GM21381 (cell line): Measurements from ENCODE around the gene PDIA2.
"Not testable (repeated sequence)": the region's sequence is repeated elsewhere in the genome, so short reads cannot be mapped to it uniquely, and the experiment has no call there.

Experiments
- ATAC-seq: cut with Tn5 transposase; IDR thresholded peaks from one replicate; pipeline ENCODE4 v1.9.1; 2021; ENCODE audit warnings: mild to moderate bottlenecking, moderate library complexity; ENCODE audit not compliant: unreplicated experiment

Gene PDIA2

DNA sequence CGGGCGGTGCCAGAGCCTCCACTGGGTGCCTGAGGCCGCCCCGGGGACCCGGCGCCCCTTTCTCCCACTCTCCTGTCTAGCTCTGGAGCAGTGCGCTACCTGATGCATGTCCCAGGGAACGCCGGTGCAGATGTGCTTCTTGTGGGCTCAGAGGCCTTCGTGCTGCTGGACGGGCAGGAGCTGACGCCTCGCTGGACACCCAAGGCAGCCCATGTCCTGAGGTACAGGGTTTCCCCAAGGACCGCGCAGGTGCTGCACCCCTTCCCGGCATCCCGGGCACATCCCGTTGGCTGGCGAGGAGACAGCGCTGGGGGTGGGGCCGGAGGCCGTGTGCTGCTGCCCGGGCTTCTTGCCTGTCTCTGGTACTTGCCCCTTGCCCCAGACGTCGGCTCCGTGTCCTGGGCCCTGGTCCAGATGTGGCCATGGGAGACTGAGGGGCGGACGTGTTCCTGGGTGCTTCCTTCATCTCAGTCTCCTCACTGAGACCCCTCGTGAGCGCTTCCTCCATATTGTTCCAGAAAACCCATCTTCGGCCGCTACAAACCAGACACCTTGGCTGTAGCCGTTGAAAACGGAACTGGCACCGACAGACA, 19.7 kb upstream of the PDIA2 start:
- no peak for ATAC-seq

DNA sequence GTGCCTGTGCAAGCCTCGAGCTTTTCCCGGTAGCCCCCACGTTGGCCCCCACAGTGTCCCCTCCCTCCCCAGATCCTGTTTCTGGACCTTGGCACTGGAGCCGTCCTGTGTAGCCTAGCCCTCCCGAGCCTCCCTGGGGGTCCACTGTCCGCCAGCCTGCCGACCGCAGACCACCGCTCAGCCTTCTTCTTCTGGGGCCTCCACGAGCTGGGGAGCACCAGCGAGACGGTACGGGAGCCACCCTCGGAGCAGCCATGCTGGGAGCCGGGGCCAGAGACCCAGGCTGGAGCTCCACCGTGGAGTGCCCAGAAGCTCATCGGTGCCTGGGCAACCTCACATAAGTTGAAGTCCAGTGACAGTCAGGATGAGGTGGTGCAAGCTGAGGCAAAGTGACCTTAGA, 19.0 kb upstream of the PDIA2 start:
- ATAC-seq, result no peak

- ATAC-seq, result no peak
These were observed 18.5 kb upstream of the PDIA2 start for GRCh38 chr16:264440-264951.

GRCh38 chr16:265002-265529, 17.9 kb upstream of the PDIA2 start:
- no peak for ATAC-seq

DNA sequence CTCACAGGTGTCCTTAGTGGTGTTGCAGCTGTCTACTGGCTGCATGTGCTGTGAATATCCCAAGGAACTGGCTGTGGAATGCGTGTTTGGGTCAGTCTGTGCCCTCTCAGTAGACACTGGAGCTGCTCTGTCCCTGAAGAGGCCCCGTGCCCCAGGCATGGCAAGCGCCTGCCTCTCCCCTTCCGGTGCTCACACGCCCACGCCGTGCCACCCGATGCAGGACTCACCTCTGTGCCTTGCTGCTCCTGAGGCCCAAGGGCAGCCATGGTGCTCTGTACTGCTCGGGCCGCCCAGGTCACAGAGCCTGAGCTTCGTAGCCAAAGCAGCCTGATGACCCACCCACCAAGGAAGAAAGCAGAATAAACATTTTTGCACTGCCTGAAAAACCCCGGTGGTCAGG, 17.3 kb upstream of the PDIA2 start:
- no peak for ATAC-seq

DNA sequence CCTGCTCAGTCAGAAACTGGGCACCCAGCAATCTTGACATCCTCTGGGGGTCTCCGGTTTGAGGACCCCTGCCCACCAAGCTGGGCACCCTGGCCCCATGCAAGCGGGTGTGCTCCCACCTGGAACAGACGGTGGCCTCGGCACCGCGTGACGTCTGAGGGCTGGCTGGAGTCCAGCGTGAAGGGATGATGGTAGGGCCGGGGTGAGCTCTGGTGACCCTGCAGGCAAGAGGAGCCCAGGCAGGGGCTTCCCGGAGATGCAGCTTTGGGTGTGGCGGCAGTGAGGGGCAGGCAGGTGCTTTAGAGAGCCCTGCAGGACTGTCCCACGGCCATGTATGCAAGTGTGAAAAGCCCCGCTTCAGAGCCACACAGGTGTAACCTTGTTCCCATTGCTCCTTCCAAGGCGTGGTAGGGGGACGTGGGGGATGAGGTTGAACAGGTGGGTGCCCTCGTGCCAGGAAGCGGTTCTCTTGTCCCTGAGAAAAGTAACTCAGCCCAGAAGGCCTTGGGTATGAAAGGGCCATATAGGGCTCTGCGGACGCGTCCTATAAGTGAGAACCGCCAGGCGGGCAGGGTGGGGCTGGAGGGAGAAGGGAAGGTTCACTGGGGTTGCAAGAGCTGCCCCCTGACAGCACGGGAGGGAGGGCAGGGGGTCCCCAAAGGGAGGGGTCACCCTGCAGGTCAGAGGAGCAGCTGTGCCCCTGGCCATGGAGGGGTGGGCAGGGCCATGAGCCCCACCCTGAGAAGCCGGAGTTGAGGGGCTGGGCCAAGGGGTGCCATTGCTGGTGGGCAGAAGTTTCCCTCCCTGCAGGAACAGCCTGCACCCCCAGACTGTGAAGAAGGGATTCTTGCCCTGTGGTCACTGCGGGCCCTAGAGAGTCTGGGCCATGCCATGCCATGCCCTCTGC, 16.5 kb upstream of the PDIA2 start:
- no peak for ATAC-seq

DNA sequence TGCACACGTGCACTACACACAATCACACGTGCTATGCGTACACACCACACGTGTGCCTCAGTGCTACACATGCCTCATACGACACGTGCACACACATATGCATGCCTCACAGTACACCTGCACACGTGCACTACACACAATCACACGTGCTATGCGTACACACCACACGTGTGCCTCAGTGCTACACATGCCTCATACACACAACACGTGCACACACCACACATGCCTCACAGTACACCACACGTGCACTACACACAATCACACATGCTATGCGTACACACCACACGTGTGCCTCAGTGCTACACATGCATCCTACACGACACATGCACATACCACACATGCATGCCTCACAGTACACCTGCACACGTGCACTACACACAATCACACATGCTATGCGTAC, 15.4 kb upstream of the PDIA2 start:
- ATAC-seq, result not testable (repeated sequence)

- no peak for ATAC-seq
These were observed 14.6 kb upstream of the PDIA2 start for GRCh38 chr16:268141-269053.

DNA sequence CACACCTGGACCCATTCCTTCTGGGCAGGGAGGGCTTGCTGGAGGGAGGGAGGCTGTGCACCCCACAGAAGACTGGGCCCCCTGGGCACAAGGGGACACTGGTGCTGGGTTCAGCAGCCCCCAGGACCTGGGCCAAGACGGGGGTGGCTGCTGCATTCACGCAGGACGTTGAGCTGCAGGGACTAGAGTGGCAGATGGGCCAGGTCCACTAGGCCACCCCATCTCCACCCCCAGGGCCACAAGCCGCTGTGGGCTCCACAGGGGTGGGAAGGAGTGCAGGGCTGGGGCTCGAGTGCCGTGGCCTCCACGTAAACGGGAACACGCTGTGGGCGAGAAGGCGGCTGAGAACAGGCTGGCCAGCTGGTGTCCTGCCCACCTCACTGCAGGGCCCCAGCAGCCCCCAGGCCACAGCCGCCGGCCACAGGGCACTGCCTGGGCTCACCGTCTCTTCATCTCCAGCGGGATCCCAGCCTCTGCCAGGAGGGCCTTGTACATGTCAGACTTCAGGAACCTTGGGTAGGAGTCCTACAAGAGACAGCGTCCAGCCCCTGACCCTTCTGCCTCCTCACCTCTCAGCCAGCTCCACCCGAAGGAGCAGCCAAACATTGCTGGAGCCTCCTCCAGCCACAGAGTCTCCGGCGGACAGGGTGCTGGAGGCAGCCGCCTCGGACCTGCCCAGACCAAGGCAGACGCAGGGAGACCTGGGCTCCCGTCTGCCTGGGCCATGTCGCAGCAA, 13.7 kb upstream of the PDIA2 start:
- no peak for ATAC-seq

DNA sequence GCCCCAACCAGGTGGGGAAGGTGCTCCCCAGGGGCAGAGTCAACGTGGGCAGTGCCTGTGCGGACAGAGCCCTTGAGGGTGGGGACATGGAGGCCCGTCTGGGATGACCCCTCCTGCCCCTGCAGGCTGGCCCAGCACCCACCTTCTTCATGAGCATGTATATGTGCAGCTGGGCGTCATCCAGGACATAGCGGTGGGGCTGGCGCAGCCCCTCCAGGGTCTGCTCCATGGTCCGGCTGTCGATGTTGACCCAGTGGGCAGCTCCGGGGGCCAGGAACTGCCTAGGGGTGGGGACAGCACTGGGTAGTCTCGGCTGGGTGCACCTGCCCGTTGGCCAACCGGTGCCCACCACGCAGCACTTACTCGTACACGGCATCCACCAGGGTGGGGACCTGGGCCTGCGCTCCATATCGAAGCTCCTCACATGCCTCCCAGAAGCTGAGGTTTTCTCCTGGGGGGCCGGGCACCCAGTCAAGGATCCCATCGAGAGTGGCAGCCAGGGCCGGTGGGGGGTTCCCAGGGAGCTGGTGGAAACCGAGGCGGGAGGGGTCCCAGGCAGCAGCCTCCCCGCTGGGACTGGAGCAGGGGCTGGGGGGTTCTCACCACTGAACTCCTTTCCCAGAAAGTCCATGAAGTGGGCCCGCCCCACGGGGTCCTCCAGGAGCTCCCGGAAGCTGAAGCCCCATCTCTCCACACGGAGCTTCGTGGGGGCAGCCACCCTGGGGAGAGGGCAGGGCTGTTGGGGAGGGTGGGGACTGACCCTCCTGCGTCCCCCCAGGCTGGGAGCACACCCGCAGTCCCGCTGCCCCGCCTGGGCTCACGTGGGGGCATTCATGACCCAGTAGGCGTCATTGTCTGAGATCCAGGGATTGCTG, 12.3 kb upstream of the PDIA2 start:
- no peak for ATAC-seq

- no peak for ATAC-seq
These were observed 10.1 kb upstream of the PDIA2 start for GRCh38 chr16:272633-273546.

DNA sequence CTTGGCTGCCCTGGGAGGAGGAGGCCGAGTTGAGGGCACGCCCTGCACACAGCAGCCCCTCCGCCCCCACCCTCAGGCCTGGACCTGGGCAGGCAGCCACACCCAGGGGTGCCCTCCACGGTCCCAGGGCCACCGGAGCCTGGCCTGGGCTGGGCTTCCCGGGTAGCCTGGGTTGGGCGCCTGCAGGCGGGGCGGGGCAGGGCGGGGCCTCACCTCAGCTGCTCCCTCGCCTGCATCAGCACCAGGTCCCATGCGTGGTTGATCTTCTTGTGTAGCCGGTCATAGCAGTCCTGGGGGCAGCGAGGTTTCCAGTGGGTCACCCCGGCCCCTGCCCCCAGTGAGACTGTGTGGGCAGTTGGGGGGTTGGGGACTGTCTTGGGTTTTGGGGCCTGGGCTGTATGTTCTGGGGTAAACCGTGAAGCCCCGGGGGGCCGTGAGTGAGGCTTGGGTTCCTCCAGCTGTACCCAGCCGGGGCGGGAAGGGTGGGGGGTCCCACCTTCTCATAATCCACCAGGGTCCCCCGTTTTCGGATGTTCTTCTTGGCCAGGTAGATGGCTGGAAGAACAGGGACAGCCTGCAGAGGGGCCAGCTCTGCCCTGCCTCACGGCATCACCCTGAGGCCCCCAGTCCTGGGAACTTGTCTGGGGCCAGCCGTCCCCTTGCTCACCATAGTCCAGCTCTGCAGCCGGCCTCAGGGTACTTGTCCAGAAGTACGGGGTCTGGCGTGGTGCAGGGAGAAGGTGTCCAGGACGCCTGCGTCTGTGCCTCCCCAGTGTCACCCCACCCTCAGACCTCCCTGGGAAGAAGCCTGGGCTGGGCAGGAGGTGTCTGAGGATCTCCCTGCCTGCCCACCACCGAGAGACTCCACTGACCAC, 9.2 kb upstream of the PDIA2 start:
- ATAC-seq, result no peak

DNA sequence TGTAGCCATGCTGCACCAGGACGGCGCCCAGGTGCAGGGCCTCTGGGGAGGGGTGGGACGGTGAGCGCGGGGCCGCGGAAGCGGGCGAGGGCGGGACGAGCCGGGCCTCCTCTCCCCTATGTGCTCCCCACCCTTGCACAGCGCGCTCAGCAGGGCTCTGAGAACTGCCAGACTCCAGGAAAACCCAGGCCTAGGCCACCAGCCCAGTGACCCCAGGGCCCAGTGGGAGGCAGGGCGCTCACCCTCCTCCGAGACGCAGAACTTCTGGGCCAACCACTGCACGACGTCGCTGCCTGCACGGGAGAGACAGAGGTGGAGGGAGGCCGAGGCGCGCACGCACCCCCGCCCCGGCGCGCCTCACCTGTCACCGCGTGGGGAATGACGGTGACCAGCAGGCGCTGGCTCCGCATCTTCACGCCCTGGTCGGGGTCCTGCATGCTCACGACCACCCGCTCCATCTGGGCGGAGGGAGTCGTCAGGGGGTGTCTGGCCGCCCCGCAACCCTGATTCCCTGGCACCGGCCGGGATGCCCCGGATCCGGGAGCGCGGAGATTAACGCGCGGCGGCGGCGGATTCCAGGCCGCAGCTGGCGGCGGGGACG, 7.8 kb upstream of the PDIA2 start:
- ATAC-seq, result no peak

DNA sequence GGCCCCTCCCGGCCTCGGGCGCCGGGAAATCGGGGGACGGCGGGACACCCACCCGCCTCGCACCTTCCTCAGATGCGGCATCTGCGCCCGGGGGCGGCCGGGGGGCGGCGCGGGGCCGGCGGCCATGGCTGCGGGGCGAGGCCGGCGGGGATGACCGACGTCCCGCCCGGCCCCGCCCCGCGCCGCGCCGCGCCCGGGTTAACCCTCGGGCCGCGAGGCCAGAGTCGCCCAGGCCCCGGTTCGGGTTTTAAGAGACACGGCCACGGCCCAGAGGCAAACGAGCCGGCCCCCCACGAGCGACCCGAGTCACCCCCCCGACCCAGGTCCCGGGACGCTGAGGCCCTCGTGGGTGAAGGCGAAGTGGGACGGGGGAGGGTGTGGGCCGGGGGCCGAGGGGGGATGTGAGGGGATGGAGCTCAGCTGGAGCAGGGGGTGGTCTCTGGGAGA, 7.2 kb upstream of the PDIA2 start, which contains the start of gene RGS11:
Gene RGS11, minus strand, starts transcription at position 159 of the 447 bp plus-strand sequence. Its CDS starts 33 bp downstream, at position 126.
- ATAC-seq, result no peak

GRCh38 chr16:276426-277077, 6.4 kb upstream of the PDIA2 start:
- no peak for ATAC-seq

- no peak for ATAC-seq
These were observed 4.0 kb upstream of the PDIA2 start for GRCh38 chr16:278863-279366.
